A673 (cell line): ENCODE data around the gene ZCCHC10.
"Not testable (repeated sequence)": the region's sequence is repeated elsewhere in the genome, so short reads cannot be mapped to it uniquely, and the experiment has no call there.

Experiments used
- EZH2 ChIP-seq: fragments of 200-600 bp; sonication (generic); IDR thresholded peaks from 2 replicates; pipeline ENCODE4 v1.6.1; 2017; ENCODE audit warnings: borderline replicate concordance, low read depth, mild to moderate bottlenecking, mixed read lengths, antibody characterized with exemption, low read length; ENCODE audit not compliant: poor library complexity, severe bottlenecking
- TF ChIP-seq, protein P1 (sequence below): fragments of 300-800, 200-600 bp; sonication (generic); conservative IDR thresholded peaks from 2 replicates; pipeline ENCODE4 v1.5.1; 2017; ENCODE audit warnings: low read depth, mild to moderate bottlenecking, antibody characterized with exemption, low read length, moderate library complexity, mixed read lengths

DNA sequence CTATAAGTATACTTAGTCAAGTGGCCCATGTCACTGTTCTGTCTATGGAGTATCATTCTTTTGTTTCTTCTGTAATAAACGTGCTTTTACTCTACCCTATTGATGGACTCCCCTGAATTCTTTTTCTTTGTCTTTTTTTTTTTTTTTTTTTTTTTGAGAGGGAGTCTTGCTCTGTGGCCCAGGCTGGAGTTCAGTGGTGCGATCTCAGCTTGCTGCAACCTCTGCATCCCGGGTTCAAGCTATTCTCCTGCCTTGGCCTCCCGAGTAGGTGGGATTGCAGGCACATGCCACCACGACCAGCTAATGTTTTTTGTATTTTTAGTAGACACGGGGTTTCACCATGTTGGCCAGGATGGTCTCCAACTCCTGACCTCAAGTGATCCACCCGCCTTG lies 53.9 kb downstream of the ZCCHC10 start:
- TF ChIP-seq, protein P1, sequence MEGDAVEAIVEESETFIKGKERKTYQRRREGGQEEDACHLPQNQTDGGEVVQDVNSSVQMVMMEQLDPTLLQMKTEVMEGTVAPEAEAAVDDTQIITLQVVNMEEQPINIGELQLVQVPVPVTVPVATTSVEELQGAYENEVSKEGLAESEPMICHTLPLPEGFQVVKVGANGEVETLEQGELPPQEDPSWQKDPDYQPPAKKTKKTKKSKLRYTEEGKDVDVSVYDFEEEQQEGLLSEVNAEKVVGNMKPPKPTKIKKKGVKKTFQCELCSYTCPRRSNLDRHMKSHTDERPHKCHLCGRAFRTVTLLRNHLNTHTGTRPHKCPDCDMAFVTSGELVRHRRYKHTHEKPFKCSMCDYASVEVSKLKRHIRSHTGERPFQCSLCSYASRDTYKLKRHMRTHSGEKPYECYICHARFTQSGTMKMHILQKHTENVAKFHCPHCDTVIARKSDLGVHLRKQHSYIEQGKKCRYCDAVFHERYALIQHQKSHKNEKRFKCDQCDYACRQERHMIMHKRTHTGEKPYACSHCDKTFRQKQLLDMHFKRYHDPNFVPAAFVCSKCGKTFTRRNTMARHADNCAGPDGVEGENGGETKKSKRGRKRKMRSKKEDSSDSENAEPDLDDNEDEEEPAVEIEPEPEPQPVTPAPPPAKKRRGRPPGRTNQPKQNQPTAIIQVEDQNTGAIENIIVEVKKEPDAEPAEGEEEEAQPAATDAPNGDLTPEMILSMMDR: not testable (repeated sequence)
- TF ChIP-seq EZH2: not testable (repeated sequence)
